AG04449 (cell line): Measurements from ENCODE around the gene KIF19.
"Not testable (repeated sequence)": the region's sequence is repeated elsewhere in the genome, so short reads cannot be mapped to it uniquely, and the experiment has no call there.

Experiments used
- CTCF ChIA-PET: fragments of 350-600 bp; formaldehyde crosslinking; extraction: SDS; loops from one replicate; lab custom pipeline; 2021; ENCODE audit warnings: antibody characterized with exemption; lab: Yijun Ruan, JAX
- POLR2A ChIA-PET: fragments of 400-600, 350-600 bp; formaldehyde crosslinking; extraction: SDS; loops from one replicate; lab custom pipeline; 2020; ENCODE audit warnings: antibody characterized with exemption, inconsistent platforms; lab: Yijun Ruan, JAX
- DNase-seq: peaks from one replicate; pipeline ENCODE4 v3.0.0-alpha.2; 2010; ENCODE audit warnings: low read depth, low spot score
- H3K4me3 ChIP-seq: 2 replicates; pipeline ENCODE4 v1.5.1; 2011; ENCODE audit warnings: low read depth, mild to moderate bottlenecking, control low read depth, low read length
- TF ChIP-seq, protein P1 (sequence below): IDR thresholded peaks from one replicate; pipeline ENCODE4 v1.5.1; 2011; ENCODE audit warnings: mild to moderate bottlenecking, moderate library complexity, low read length, control low read depth, inconsistent platforms; ENCODE audit not compliant: insufficient read depth; ENCODE audit errors: missing control alignments

The KIF19 gene

DNA sequence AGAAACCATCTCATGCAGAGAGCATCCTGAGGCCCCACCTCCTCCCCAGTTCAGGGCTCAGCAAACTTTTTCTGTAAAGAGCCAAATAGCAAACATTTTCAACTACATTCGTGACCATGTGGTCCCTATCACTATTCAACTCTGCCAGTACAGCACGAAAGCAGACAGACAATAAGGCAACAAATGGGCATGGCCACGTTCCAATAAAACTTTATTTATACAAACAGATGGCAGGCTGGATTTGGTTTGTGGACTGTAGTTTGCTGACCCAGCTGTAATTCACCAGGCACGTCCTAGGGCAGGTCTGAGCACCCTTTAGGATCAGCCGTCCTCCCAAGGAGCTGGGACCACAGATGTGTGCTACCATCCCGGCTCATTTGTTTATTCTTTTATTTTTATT is 78.8 kb downstream of the KIF19 start:
- TF ChIP-seq, protein P1, sequence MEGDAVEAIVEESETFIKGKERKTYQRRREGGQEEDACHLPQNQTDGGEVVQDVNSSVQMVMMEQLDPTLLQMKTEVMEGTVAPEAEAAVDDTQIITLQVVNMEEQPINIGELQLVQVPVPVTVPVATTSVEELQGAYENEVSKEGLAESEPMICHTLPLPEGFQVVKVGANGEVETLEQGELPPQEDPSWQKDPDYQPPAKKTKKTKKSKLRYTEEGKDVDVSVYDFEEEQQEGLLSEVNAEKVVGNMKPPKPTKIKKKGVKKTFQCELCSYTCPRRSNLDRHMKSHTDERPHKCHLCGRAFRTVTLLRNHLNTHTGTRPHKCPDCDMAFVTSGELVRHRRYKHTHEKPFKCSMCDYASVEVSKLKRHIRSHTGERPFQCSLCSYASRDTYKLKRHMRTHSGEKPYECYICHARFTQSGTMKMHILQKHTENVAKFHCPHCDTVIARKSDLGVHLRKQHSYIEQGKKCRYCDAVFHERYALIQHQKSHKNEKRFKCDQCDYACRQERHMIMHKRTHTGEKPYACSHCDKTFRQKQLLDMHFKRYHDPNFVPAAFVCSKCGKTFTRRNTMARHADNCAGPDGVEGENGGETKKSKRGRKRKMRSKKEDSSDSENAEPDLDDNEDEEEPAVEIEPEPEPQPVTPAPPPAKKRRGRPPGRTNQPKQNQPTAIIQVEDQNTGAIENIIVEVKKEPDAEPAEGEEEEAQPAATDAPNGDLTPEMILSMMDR: no peak
- no peak for DNase-seq
- POLR2A ChIA-PET: no interaction called here
- no peak overlapping the region for H3K4me3 ChIP-seq
- CTCF ChIA-PET: no interaction called here

DNA sequence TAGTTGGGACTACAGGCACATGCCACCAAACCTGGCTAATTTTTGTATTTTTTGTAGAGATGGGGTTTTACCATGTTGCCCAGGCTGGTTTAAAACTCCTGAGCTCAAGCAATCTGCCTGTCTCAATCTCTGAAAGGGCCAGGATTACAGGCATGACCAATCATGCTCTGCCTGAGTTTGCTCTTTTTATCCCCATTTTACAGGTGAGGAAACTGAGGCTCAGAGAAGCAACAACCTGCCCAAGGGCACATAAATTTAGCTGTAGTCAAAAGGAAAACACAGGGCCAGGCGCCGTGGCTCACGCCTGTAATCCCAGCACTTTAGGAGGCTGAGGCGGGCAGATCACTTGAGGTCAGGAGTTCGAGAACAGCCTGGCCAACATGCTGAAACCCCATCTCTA is 79.3 kb downstream of the KIF19 start:
- POLR2A ChIA-PET, H3K4me3 ChIP-seq, DNase-seq: not testable (repeated sequence)
- CTCF ChIA-PET: interaction anchor here (1.1 kb wide), 1 partner anchor 51 kb away, joined by 3 read pairs; no protein-coding TSS in a partner anchor
